GM19468 (cell line): ENCODE results near the gene TARP.
A peak's percentile ranks its signal among the peaks of the same experiment; 100 is the strongest.

Experiments used
- ATAC-seq: cut with Tn5 transposase; IDR thresholded peaks from one replicate; pipeline ENCODE4 v1.9.1; 2021; ENCODE audit warnings: mild to moderate bottlenecking, moderate library complexity, moderate number of reproducible peaks; ENCODE audit not compliant: unreplicated experiment; ENCODE audit errors: extremely low read depth

The TARP gene

GRCh38 chr7:38223306-38223705, 50.1 kb downstream of the TARP start:
- no peak for ATAC-seq

- no peak for ATAC-seq
Observed at GRCh38 chr7:38222481-38223096, 50.8 kb downstream of the TARP start.

GRCh38 chr7:38220452-38220851, 53.0 kb downstream of the TARP start:
- no peak for ATAC-seq

GRCh38 chr7:38217672-38218071, 55.8 kb downstream of the TARP start:
- no peak for ATAC-seq

GRCh38 chr7:38215735-38216670, 57.4 kb downstream of the TARP start:
- ATAC-seq: peak; percentile 62

- ATAC-seq: no peak
Observed at GRCh38 chr7:38215115-38215514, 58.3 kb downstream of the TARP start.

- ATAC-seq: no peak
Observed at GRCh38 chr7:38211940-38212339, 61.5 kb downstream of the TARP start.

GRCh38 chr7:38211486-38211885, 62.0 kb downstream of the TARP start:
- ATAC-seq: no peak
